IPS-15b (cell line): ENCODE results near the gene TINAG.

Experiments used
- H3K27me3 ChIP-seq: one replicate; pipeline ENCODE4 v1.6.1; 2013; ENCODE audit warnings: low read length; ENCODE audit not compliant: control insufficient read depth, insufficient read depth
- H3K36me3 ChIP-seq: one replicate; pipeline ENCODE4 v1.6.1; 2013; ENCODE audit warnings: low read length; ENCODE audit not compliant: control insufficient read depth, insufficient read depth
- H3K4me1 ChIP-seq: one replicate; pipeline ENCODE4 v1.6.1; 2013; ENCODE audit warnings: mild to moderate bottlenecking, low read length; ENCODE audit not compliant: control insufficient read depth, insufficient read depth
- H3K4me3 ChIP-seq: one replicate; pipeline ENCODE4 v1.5.1; 2013; ENCODE audit warnings: low read depth, low read length
- H3K9ac ChIP-seq: one replicate; pipeline ENCODE4 v1.6.1; 2013; ENCODE audit warnings: low read depth, mild to moderate bottlenecking, low read length
- H3K9me3 ChIP-seq: one replicate; pipeline ENCODE4 v1.6.1; 2013; ENCODE audit warnings: mild to moderate bottlenecking, low read length; ENCODE audit not compliant: control insufficient read depth, insufficient read depth

The TINAG gene

GRCh38 chr6:54285595-54285994, 22.6 kb upstream of the TINAG start:
- Histone ChIP-seq H3K36me3 (no peaks in the 10 kb centered on the region), H3K27me3 (no peaks in the 10 kb centered on the region), H3K4me1 (no peaks in the 10 kb centered on the region), H3K9me3 (no peaks in the 10 kb centered on the region), H3K4me3 (no peak overlapping the region), H3K9ac (no peak overlapping the region)

DNA sequence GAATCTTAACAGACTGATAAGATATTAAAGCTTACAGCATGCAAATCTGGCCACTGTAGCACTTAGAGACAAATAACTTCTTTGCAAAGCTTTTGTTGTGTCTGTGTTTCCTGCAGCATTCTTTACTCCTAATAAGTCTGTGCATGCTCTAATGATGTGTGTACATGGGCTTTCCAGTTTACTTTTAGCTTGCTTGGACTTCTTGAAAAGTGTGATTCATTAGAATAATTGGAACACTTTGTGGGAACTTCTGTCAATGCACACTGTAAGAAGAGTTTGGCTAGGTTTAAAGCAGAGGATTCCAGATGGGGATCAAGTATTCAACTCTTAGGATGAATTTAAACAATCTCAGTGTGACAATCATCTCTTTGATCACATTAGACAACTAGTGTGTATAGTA, 22.1 kb upstream of the TINAG start:
- no peak overlapping the region for H3K4me3 ChIP-seq
- H3K36me3 ChIP-seq: no peaks in the 10 kb centered on the region
- H3K27me3 ChIP-seq: no peaks in the 10 kb centered on the region
- no peak overlapping the region for H3K9ac ChIP-seq
- H3K9me3 ChIP-seq: no peaks in the 10 kb centered on the region
- no peaks in the 10 kb centered on the region for H3K4me1 ChIP-seq

- H3K9ac ChIP-seq: no peak overlapping the region
- no peak overlapping the region for H3K4me3 ChIP-seq
- no peaks in the 10 kb centered on the region for H3K27me3 ChIP-seq
- no peaks in the 10 kb centered on the region for H3K36me3 ChIP-seq
- no peaks in the 10 kb centered on the region for H3K4me1 ChIP-seq
- no peaks in the 10 kb centered on the region for H3K9me3 ChIP-seq
Observed at GRCh38 chr6:54288474-54288873, 19.8 kb upstream of the TINAG start.

DNA sequence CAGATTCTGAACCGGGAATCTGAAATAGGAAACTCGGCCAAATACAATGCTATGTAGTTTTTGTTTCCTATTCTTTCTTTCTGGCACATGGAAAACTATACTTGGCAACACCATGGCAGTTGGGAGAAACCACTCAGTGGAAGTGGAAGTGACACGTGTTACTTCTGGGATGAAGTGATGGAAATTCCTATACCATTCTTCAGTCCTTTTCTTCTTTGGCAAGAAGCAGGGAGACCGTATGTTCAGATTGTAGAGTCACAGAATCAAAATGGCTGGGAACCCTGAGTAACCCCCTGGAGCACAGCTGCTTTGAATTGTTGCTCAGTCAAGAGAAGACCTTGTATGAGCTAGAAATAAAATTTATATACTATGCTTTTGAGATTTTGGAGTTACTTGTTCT, 18.8 kb upstream of the TINAG start:
- Histone ChIP-seq H3K9ac (no peak overlapping the region), H3K27me3 (no peaks in the 10 kb centered on the region), H3K4me1 (no peaks in the 10 kb centered on the region), H3K36me3 (no peaks in the 10 kb centered on the region), H3K4me3 (no peak overlapping the region), H3K9me3 (no peaks in the 10 kb centered on the region)

GRCh38 chr6:54291146-54291545, 17.1 kb upstream of the TINAG start:
- Histone ChIP-seq H3K27me3 (no peaks in the 10 kb centered on the region), H3K9ac (no peak overlapping the region), H3K4me3 (no peak overlapping the region), H3K4me1 (no peaks in the 10 kb centered on the region), H3K9me3 (no peaks in the 10 kb centered on the region), H3K36me3 (no peaks in the 10 kb centered on the region)

- no peaks in the 10 kb centered on the region for H3K36me3 ChIP-seq
- no peak overlapping the region for H3K9ac ChIP-seq
Observed at GRCh38 chr6:54291738-54292137, 16.5 kb upstream of the TINAG start.

DNA sequence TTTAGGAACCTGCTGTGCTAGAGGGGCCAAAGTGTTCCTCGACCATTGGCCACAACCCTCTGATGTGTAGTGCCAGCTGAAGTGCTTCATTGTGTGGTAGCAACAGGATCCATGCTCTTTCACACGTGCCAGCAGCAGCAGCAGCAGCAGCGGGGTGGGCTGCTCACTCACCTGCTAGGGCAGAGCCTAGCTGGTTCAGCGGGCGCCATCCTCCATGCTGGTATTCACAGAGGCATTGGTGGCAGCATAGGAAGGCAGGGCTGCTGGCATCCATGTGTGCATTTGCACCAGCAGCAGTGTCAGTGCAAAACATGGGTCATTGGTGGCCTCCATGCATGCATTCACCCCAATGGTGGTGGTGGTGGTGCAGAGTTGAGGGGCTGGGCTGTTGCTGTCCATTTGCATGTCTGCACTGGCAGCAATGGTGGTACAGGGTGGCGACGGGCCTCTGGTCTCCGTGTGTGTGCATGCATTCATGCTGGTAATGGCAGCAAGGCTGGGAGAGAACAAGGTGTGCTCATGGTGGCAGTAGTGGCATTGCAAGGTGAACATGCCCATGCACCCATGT, 13.2 kb upstream of the TINAG start:
- no peak overlapping the region for H3K4me3 ChIP-seq
- no peaks in the 10 kb centered on the region for H3K9me3 ChIP-seq

More at GRCh38 chr6:54291738-54292137, 16.5 kb upstream of the TINAG start:
- Histone ChIP-seq H3K9me3 (no peaks in the 10 kb centered on the region), H3K4me1 (no peaks in the 10 kb centered on the region), H3K27me3 (no peaks in the 10 kb centered on the region), H3K4me3 (no peak overlapping the region)

GRCh38 chr6:54299542-54300269, 8.5 kb upstream of the TINAG start:
- no peaks in the 10 kb centered on the region for H3K4me1 ChIP-seq
- H3K9ac ChIP-seq: no peak overlapping the region
- no peaks in the 10 kb centered on the region for H3K27me3 ChIP-seq
- no peaks in the 10 kb centered on the region for H3K9me3 ChIP-seq
- no peaks in the 10 kb centered on the region for H3K36me3 ChIP-seq
- H3K4me3 ChIP-seq: no peak overlapping the region

More for the DNA sequence above, 13.2 kb upstream of the TINAG start:
- H3K9ac ChIP-seq: no peak overlapping the region
- no peaks in the 10 kb centered on the region for H3K4me1 ChIP-seq
- H3K27me3 ChIP-seq: no peaks in the 10 kb centered on the region
- H3K36me3 ChIP-seq: no peaks in the 10 kb centered on the region

GRCh38 chr6:54301770-54302169, 6.5 kb upstream of the TINAG start:
- Histone ChIP-seq H3K4me3 (no peak overlapping the region), H3K9me3 (no peaks in the 10 kb centered on the region), H3K9ac (no peak overlapping the region)

DNA sequence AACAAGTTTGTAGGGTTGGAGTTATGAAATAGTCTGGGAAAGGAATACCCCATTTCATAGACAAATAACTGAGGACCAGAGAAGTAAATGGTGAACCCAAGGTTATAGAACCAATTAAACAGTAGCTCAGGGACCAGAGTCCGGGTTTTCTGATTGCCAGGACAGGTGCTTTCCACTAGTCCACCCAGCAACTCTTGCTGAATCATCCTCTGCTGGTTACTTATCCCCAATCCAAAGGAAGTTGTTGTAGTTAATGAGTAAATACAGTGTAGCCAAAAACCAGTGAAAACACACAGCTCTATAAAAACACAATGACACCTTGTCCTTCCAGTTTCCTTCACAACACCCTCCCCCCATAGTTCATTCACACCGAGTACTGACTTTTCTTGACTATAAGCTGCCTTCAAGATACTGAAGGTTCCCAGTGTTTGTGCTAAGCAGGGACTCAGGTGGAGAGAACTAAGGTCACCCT, 766 bp upstream of the TINAG start:
- H3K4me3 ChIP-seq: no peak overlapping the region
- no peaks in the 10 kb centered on the region for H3K27me3 ChIP-seq
- no peaks in the 10 kb centered on the region for H3K4me1 ChIP-seq
- H3K36me3 ChIP-seq: no peaks in the 10 kb centered on the region
- no peak overlapping the region for H3K9ac ChIP-seq
- H3K9me3 ChIP-seq: no peaks in the 10 kb centered on the region

More at GRCh38 chr6:54301770-54302169, 6.5 kb upstream of the TINAG start:
- H3K4me1 ChIP-seq: no peaks in the 10 kb centered on the region
- H3K36me3 ChIP-seq: no peaks in the 10 kb centered on the region
- no peaks in the 10 kb centered on the region for H3K27me3 ChIP-seq

- no peak overlapping the region for H3K4me3 ChIP-seq
- H3K9ac ChIP-seq: no peak overlapping the region
- H3K4me1 ChIP-seq: no peaks in the 10 kb centered on the region
- H3K9me3 ChIP-seq: no peaks in the 10 kb centered on the region
- no peaks in the 10 kb centered on the region for H3K36me3 ChIP-seq
- H3K27me3 ChIP-seq: no peaks in the 10 kb centered on the region
Observed at GRCh38 chr6:54308986-54309315, 710 bp downstream of the TINAG start.

- Histone ChIP-seq H3K4me3 (no peak overlapping the region), H3K27me3 (no peaks in the 10 kb centered on the region), H3K9me3 (no peaks in the 10 kb centered on the region), H3K36me3 (no peaks in the 10 kb centered on the region), H3K4me1 (no peaks in the 10 kb centered on the region), H3K9ac (no peak overlapping the region)
Observed at GRCh38 chr6:54310377-54311152, 2.3 kb downstream of the TINAG start.
